Forelimb muscle (tissue), 1 donor: ENCODE results near the gene CPSF4L. TPM values are rescaled to one million over a fixed set of nuclear protein-coding genes. Genes with fewer than 3 reads are reported as not detected.

ENCODE experiments used
- DNase-seq: peaks from one replicate; pipeline ENCODE4 v3.0.0-alpha.2; 2013; ENCODE audit warnings: low read depth
- polyA plus RNA-seq: library from polyadenylated mRNA; unstranded; fragments of 120-200 nt; gene quantifications from one replicate; pipeline ENCODE4 v1.2.1, GENCODE V29; 2013; ENCODE audit not compliant: insufficient read length

Gene CPSF4L
- polyA plus RNA-seq, 1 donor, result not detected

DNA sequence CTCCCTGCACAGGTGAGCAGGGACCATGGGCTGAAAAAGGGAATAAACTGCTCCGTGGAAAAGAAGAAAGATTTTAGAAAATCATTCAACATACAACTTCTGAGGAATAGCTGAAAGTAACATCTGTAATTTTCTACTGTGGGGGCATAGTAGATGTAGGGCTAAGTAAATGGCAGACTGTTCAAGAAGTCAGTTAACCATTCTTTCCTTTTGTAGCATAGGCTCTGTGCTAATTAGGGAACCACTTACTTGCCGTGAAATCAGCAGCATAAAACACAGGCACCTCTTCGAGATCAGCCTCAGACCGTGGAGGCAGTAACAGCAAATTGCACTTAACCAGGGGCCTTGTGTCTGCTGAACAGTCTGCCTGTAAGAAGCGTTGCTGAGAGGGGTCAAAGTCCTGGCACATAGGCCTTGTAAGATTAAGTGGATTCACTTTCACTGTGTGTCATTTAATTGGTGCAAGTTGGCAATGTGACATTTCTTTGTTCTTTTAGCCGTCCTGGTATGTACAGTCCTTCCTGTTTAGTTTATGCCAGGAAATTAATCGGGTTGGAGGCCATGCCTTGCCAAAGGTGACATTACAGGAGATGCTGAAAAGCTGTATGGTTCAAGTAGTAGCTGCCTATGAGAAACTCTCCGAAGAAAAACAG is 58.4 kb downstream of the CPSF4L start:
- no peak for DNase-seq

DNA sequence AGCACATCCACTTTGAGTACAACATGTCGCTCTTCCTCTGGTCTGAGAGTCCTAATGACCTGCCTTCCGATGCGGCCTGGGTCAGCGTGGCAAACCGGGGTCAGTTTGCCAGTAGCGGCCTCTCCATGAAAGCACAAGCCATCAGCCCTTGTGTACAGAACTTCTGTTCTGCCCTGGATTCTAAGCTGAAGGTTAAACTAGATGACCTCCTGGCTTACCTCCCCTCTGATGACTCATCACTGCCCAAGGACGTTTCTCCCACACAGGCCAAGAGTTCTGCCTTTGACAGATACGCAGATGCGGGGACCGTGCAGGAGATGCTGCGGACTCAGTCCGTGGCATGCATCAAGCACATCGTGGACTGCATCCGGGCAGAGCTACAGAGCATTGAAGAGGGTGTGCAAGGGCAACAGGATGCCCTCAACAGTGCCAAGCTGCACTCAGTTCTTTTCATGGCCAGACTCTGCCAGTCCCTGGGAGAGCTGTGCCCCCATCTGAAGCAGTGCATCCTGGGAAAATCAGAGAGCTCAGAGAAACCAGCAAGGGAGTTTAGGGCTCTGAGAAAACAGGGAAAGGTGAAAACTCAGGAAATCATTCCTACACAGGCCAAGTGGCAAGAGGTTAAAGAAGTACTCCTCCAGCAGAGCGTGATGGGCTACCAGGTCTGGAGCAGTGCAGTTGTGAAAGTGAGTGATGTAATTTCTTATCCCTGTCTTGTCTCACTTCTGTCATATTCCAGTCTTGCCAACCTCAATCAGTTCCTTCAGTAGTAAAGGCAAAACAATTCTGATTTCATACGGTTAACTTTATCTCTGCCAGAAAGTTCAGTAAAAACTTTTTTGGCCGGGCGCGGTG is 60.2 kb downstream of the CPSF4L start:
- no peak for DNase-seq

DNA sequence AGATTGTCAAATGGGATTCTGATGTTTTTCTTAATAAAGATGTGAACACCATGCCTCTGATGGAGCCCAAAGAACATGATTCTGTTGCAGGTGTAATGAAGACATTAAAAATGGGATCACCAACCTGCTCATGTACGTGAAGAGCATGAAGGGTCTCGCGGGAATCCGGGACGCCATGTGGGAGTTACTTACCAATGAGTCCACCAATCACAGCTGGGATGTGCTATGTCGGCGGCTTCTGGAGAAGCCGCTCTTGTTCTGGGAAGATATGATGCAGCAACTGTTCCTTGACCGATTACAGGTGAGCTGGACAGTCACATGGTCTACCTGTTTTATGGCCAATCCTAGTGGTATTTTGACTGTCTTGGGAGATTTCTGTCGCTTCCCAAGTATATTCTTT is 61.2 kb downstream of the CPSF4L start:
- DNase-seq, result no peak

DNA sequence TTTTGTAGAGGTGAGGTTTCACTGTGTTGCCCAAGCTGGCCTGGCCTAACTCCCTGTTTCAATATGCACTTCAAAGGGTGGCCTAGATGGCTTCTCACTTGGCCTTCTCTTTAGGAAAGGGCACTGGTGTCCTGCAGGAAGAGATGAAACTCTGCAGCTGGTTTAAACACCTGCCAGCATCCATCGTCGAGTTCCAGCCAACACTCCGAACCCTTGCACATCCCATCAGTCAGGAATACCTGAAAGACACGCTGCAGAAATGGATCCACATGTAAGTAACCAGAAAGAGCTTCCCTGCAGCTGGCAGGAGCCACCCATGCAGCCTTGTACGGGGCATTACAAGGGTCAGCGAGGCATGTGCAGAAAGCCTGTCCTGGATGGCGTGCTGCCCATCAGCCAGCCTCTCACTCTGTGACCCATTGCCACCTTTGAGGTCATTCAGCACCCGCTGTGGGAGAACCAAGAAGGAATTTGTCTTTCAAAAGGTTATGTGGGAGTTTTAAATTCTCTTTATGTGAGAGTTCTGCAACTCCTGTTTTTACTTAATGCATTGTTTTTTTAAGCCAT is 61.8 kb downstream of the CPSF4L start:
- DNase-seq, result no peak

DNA sequence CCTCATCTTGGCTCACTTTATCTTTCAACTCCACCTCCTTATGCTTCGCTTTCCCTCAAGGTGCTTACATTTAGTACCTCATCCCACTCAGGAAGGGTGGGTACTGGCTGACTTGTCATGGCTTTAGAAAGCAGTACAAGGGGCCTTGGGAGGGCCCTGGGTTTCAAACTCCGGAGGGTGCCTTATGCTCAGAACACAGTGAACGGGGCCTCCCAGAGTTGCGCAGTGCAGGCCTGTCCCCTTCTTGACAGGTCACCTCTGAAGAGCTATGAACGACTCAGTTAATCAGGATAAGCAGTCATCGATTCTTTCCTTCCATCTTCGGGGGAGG is 62.8 kb downstream of the CPSF4L start:
- no peak for DNase-seq

Other genes starting within 250 kb of the CPSF4L start
- 11.9 TPM for gene SLC39A11, start 169.2 kb downstream of the CPSF4L start, polyA plus RNA-seq
- 0.54 TPM for gene SSTR2, start 96.9 kb downstream of the CPSF4L start, polyA plus RNA-seq
- gene COG1, start 68.8 kb downstream of the CPSF4L start, polyA plus RNA-seq, result 32.9 TPM
- gene CDC42EP4, start 50.1 kb upstream of the CPSF4L start, polyA plus RNA-seq, result 19.5 TPM